Liver (tissue), 9 donors: ENCODE results near the gene MMP14. TPM values are rescaled to one million over a fixed set of nuclear protein-coding genes. Genes with fewer than 3 reads are reported as not detected.

Experiments
- DNase-seq: peaks from one replicate; pipeline ENCODE4 v3.0.0-alpha.2; 2017; ENCODE audit warnings: low spot score
- H3K27ac ChIP-seq, 2 donors: one replicate each; pipeline ENCODE4 v1.7.0; 2013; ENCODE audit warnings: inconsistent platforms in 2 of 2, low read length in 2 of 2, control low read depth in 1 of 2, low read depth in 1 of 2, mild to moderate bottlenecking in 1 of 2
- H3K27me3 ChIP-seq, 4 donors: one replicate each; pipeline versions ENCODE4 v1.6.1 to v1.7.0; 2013; ENCODE audit warnings: low read length in 3 of 4, inconsistent platforms in 1 of 4, mild to moderate bottlenecking in 1 of 4, moderate library complexity in 1 of 4; ENCODE audit not compliant: control insufficient read depth in 4 of 4, insufficient read depth in 4 of 4
- H3K36me3 ChIP-seq, 4 donors: one replicate each; pipeline versions ENCODE4 v1.6.1 to v1.7.0; 2013; ENCODE audit warnings: low read length in 3 of 4, mild to moderate bottlenecking in 3 of 4, low read depth in 1 of 4, moderate library complexity in 1 of 4; ENCODE audit not compliant: control insufficient read depth in 4 of 4, insufficient read depth in 3 of 4
- H3K4me1 ChIP-seq, 4 donors: one replicate each; pipeline versions ENCODE4 v1.6.1 to v1.7.0; 2013; ENCODE audit warnings: low read length in 3 of 4, mild to moderate bottlenecking in 3 of 4, moderate library complexity in 1 of 4; ENCODE audit not compliant: control insufficient read depth in 4 of 4, insufficient read depth in 4 of 4
- H3K4me3 ChIP-seq, 3 donors: one replicate each; pipeline versions ENCODE4 v1.6.1 to v1.7.0; 2013; ENCODE audit warnings: low read length in 3 of 3, control low read depth in 1 of 3, low read depth in 1 of 3, mild to moderate bottlenecking in 1 of 3
- H3K9ac ChIP-seq, 2 donors: one replicate each; pipeline ENCODE4 v1.7.0; 2013; ENCODE audit warnings: low read length in 2 of 2, mild to moderate bottlenecking in 2 of 2, moderate library complexity in 2 of 2, control low read depth in 1 of 2, low read depth in 1 of 2
- H3K9me3 ChIP-seq, 4 donors: one replicate each; pipeline versions ENCODE4 v1.6.1 to v1.7.0; 2013; ENCODE audit warnings: low read length in 3 of 4; ENCODE audit not compliant: control insufficient read depth in 4 of 4
- EGR1 ChIP-seq, 2 donors: IDR thresholded peaks; 2 replicates each; pipeline ENCODE4 v1.6.1; 2016 to 2018; ENCODE audit warnings: antibody characterized with exemption in 2 of 2, low read depth in 2 of 2
- FOXA1 ChIP-seq: IDR thresholded peaks from 2 replicates; pipeline ENCODE4 v1.6.1; 2016; ENCODE audit warnings: antibody characterized with exemption
- FOXA2 ChIP-seq: IDR thresholded peaks from 2 replicates; pipeline ENCODE4 v1.6.1; 2016; ENCODE audit warnings: antibody characterized with exemption
- GABPA ChIP-seq, 2 donors: IDR thresholded peaks in 1 of 2; conservative IDR thresholded peaks in 1 of 2; 2 replicates each; pipeline ENCODE4 v1.6.1; 2016; ENCODE audit warnings: antibody characterized with exemption in 2 of 2, mild to moderate bottlenecking in 1 of 2, moderate library complexity in 1 of 2
- HNF4A ChIP-seq, 2 donors: conservative IDR thresholded peaks; 2 replicates each; pipeline ENCODE4 v1.6.1; 2016; ENCODE audit warnings: antibody characterized with exemption in 2 of 2, mild to moderate bottlenecking in 2 of 2
- HNF4G ChIP-seq: IDR thresholded peaks from 2 replicates; pipeline ENCODE4 v1.6.1; 2016; ENCODE audit warnings: antibody characterized with exemption
- JUND ChIP-seq, 2 donors: IDR thresholded peaks; 2 replicates each; pipeline ENCODE4 v1.6.1; 2016; ENCODE audit warnings: antibody characterized with exemption in 2 of 2
- NR2F2 ChIP-seq: IDR thresholded peaks from 2 replicates; pipeline ENCODE4 v1.6.1; 2016; ENCODE audit warnings: antibody characterized with exemption
- RAD21 ChIP-seq, 2 donors: IDR thresholded peaks; 2 replicates each; pipeline ENCODE4 v1.6.1; 2016; ENCODE audit warnings: antibody characterized with exemption in 2 of 2, mild to moderate bottlenecking in 2 of 2
- RXRA ChIP-seq, 2 donors: IDR thresholded peaks; 2 replicates each; pipeline ENCODE4 v1.6.1; 2017 to 2018; ENCODE audit warnings: antibody characterized with exemption in 2 of 2, mild to moderate bottlenecking in 1 of 2
- SP1 ChIP-seq: IDR thresholded peaks from 2 replicates; pipeline ENCODE4 v1.6.1; 2018; ENCODE audit warnings: antibody characterized with exemption, mild to moderate bottlenecking
- TAF1 ChIP-seq: conservative IDR thresholded peaks from 2 replicates; pipeline ENCODE4 v1.6.1; 2016; ENCODE audit warnings: antibody characterized with exemption, mild to moderate bottlenecking
- YY1 ChIP-seq: IDR thresholded peaks from 2 replicates; pipeline ENCODE4 v1.6.1; 2016; ENCODE audit warnings: antibody characterized with exemption, mild to moderate bottlenecking
- WGBS: extraction: QIAGEN DNeasy Blood & Tissue Kit; methylation state at CpG from one replicate; pipeline ENCODE4 v1.1.7; 2013; 5-methylcytosine and 5-hydroxymethylcytosine counted together
- polyA plus RNA-seq, 2 donors: library from polyadenylated mRNA; stranded (reverse) in 1 of 2; unstranded in 1 of 2; fragments of 200-250 nt in 1 of 2; fragments of >200 nt in 1 of 2; fragmentation: Nextera tagmentation in 1 of 2; extraction: Ambion mirVana in 1 of 2; gene quantifications; one replicate each; pipeline versions ENCODE4 v1.2.1 to v1.2.3, GENCODE V29; 2013 to 2015
- total RNA-seq, 2 donors: library from RNA; depleted of rRNA; stranded (reverse); fragments of >200 nt; gene quantifications; one replicate each; pipeline ENCODE4 v1.2.3, GENCODE V29; 2014
- TF ChIP-seq, protein P1 (sequence below): fragments of 150-350 bp; IDR thresholded peaks from 2 replicates; pipeline ENCODE4 v1.5.1; 2017; ENCODE audit warnings: improper control_type of control experiment, low read depth, low read length; ENCODE audit not compliant: missing input control
- TF ChIP-seq, protein P2 (sequence below): IDR thresholded peaks from 2 replicates; pipeline ENCODE4 v1.6.1; 2016; ENCODE audit warnings: antibody characterized with exemption
- TF ChIP-seq, protein P3 (sequence below): IDR thresholded peaks from 2 replicates; pipeline ENCODE4 v1.6.1; 2016; ENCODE audit warnings: antibody characterized with exemption
- TF ChIP-seq, protein P4 (sequence below): IDR thresholded peaks from 2 replicates; pipeline ENCODE4 v1.6.1; 2016; ENCODE audit warnings: antibody characterized with exemption, mild to moderate bottlenecking
- TF ChIP-seq, protein P5 (sequence below): IDR thresholded peaks from 2 replicates; pipeline ENCODE4 v1.6.1; 2016; ENCODE audit warnings: antibody characterized with exemption
- donor health status: healthy.
- donor health status: healthy.
- donor health status: healthy.
- donor health status: healthy.
- donor health status: healthy.

Gene MMP14
- total and polyA plus RNA-seq, 4 donors: 0.86 to 10.6 (median 8.0) TPM

DNA sequence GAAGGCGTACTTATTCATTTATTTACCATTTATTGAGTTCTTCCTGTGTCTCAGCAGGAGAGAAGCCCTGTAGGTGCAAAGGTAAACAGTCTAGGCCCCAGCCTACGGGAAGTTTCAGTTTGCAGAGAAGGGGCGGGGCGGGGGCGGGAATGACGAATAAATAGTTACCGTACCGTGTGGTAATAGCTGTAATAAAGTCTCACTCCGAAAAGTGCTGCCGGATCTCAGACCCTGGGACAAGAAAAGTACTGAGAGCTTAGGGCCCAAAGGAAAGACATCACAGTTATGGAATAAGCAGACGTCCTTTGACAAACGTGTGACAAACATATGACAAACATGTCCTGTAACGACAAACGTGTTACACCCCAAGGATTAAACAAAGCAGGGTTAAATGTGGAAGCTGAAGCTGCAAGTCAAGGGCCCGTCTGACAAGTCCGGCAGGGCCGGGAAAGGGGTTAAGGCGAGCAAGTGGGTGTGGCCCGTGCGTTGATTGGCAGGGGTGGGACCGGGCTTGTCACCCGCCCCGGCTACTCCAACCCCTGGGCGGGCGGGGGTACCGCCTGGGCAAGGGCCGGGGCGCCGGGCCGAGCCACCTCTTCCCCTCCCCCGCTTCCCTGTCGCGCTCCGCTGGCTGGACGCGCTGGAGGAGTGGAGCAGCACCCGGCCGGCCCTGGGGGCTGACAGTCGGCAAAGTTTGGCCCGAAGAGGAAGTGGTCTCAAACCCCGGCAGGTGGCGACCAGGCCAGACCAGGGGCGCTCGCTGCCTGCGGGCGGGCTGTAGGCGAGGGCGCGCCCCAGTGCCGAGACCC is 35.0 kb downstream of the MMP14 start, which contains the start of gene LRP10:
Gene LRP10, plus strand, starts transcription at position 517 of the 809 bp plus-strand sequence. CDS start 564 bp downstream, outside the sequence.
- peak; percentile 93 for DNase-seq
- Histone ChIP-seq H3K4me1 (peaks cover 2 to 15% (median 9%) of the 10 kb centered on the region in 4 donors), H3K27ac (peak within 1 kb of the TSS; percentile 98 to 99), H3K27me3 (no peaks in the 10 kb centered on the region), H3K9ac (peak within 1 kb of the TSS; percentile 70 to 75), H3K9me3 (no peaks in the 10 kb centered on the region), H3K4me3 (peak within 1 kb of the TSS; percentile 83 to 95 (median 94)), H3K36me3 (peaks cover 6 to 25% (median 20%) of the 10 kb centered on the region in 4 donors)
- TF ChIP-seq FOXA2 (peak; percentile 58), NR2F2 (no peak), SP1 (peak; percentile 80), GABPA (IDR thresholded peaks at IDR 0.05 in 1 of 2, conservative IDR thresholded peaks at IDR 0.05 in 1 of 2) (peak in 1 of 2 donors; percentile 67), RXRA (IDR thresholded peaks at IDR 0.05) (peak; percentile 54 to 68), TAF1 (no peak), RAD21 (IDR thresholded peaks at IDR 0.05) (peak in 1 of 2 donors; percentile 8), JUND (IDR thresholded peaks at IDR 0.05) (peak in 1 of 2 donors; percentile 65), FOXA1 (no peak), HNF4G (peak; percentile 36), YY1 (peak; percentile 70), EGR1 (IDR thresholded peaks at IDR 0.05; ENCODE audit: low read depth in 2 of 2) (peak in 1 of 2 donors; percentile 16), HNF4A (conservative IDR thresholded peaks at IDR 0.05) (peak; percentile 58 to 66)
- TF ChIP-seq, protein P1, sequence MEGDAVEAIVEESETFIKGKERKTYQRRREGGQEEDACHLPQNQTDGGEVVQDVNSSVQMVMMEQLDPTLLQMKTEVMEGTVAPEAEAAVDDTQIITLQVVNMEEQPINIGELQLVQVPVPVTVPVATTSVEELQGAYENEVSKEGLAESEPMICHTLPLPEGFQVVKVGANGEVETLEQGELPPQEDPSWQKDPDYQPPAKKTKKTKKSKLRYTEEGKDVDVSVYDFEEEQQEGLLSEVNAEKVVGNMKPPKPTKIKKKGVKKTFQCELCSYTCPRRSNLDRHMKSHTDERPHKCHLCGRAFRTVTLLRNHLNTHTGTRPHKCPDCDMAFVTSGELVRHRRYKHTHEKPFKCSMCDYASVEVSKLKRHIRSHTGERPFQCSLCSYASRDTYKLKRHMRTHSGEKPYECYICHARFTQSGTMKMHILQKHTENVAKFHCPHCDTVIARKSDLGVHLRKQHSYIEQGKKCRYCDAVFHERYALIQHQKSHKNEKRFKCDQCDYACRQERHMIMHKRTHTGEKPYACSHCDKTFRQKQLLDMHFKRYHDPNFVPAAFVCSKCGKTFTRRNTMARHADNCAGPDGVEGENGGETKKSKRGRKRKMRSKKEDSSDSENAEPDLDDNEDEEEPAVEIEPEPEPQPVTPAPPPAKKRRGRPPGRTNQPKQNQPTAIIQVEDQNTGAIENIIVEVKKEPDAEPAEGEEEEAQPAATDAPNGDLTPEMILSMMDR: no peak
- TF ChIP-seq, protein P2, sequence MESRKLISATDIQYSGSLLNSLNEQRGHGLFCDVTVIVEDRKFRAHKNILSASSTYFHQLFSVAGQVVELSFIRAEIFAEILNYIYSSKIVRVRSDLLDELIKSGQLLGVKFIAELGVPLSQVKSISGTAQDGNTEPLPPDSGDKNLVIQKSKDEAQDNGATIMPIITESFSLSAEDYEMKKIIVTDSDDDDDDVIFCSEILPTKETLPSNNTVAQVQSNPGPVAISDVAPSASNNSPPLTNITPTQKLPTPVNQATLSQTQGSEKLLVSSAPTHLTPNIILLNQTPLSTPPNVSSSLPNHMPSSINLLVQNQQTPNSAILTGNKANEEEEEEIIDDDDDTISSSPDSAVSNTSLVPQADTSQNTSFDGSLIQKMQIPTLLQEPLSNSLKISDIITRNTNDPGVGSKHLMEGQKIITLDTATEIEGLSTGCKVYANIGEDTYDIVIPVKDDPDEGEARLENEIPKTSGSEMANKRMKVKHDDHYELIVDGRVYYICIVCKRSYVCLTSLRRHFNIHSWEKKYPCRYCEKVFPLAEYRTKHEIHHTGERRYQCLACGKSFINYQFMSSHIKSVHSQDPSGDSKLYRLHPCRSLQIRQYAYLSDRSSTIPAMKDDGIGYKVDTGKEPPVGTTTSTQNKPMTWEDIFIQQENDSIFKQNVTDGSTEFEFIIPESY: no peak
- TF ChIP-seq, protein P3, sequence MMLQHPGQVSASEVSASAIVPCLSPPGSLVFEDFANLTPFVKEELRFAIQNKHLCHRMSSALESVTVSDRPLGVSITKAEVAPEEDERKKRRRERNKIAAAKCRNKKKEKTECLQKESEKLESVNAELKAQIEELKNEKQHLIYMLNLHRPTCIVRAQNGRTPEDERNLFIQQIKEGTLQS: peak; percentile 21
- TF ChIP-seq, protein P4, sequence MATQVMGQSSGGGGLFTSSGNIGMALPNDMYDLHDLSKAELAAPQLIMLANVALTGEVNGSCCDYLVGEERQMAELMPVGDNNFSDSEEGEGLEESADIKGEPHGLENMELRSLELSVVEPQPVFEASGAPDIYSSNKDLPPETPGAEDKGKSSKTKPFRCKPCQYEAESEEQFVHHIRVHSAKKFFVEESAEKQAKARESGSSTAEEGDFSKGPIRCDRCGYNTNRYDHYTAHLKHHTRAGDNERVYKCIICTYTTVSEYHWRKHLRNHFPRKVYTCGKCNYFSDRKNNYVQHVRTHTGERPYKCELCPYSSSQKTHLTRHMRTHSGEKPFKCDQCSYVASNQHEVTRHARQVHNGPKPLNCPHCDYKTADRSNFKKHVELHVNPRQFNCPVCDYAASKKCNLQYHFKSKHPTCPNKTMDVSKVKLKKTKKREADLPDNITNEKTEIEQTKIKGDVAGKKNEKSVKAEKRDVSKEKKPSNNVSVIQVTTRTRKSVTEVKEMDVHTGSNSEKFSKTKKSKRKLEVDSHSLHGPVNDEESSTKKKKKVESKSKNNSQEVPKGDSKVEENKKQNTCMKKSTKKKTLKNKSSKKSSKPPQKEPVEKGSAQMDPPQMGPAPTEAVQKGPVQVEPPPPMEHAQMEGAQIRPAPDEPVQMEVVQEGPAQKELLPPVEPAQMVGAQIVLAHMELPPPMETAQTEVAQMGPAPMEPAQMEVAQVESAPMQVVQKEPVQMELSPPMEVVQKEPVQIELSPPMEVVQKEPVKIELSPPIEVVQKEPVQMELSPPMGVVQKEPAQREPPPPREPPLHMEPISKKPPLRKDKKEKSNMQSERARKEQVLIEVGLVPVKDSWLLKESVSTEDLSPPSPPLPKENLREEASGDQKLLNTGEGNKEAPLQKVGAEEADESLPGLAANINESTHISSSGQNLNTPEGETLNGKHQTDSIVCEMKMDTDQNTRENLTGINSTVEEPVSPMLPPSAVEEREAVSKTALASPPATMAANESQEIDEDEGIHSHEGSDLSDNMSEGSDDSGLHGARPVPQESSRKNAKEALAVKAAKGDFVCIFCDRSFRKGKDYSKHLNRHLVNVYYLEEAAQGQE: peak; percentile 46
- TF ChIP-seq, protein P5, sequence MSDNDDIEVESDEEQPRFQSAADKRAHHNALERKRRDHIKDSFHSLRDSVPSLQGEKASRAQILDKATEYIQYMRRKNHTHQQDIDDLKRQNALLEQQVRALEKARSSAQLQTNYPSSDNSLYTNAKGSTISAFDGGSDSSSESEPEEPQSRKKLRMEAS: no peak
- under 1% methylated on average over 50 of the region's 50 CpGs for WGBS
